HG02798 (cell line): ENCODE results near the gene ZNF346.
A peak's percentile ranks its signal among the peaks of the same experiment; 100 is the strongest.
"Not testable (repeated sequence)": the region's sequence is repeated elsewhere in the genome, so short reads cannot be mapped to it uniquely, and the experiment has no call there.

ENCODE experiments used
- ATAC-seq: cut with Tn5 transposase; IDR thresholded peaks from one replicate; pipeline ENCODE4 v1.9.1; 2021; ENCODE audit warnings: mild to moderate bottlenecking; ENCODE audit not compliant: unreplicated experiment, poor library complexity

Gene ZNF346

GRCh38 chr5:177022386-177023302, at the start of gene ZNF346:
ZNF346 (plus strand) TSS chr5:177022696; CDS start chr5:177022739, 43 bp downstream.
- peak; percentile 86 for ATAC-seq

GRCh38 chr5:176979669-176980068, 42.8 kb upstream of the ZNF346 start:
- ATAC-seq, result no peak

- ATAC-seq, result no peak
These were observed 41.7 kb upstream of the ZNF346 start for GRCh38 chr5:176980818-176981217.

- not testable (repeated sequence) for ATAC-seq
These were observed 39.4 kb upstream of the ZNF346 start for GRCh38 chr5:176983112-176983511.

GRCh38 chr5:176983593-176983992, 38.9 kb upstream of the ZNF346 start:
- not testable (repeated sequence) for ATAC-seq

- ATAC-seq, result not testable (repeated sequence)
These were observed 38.3 kb upstream of the ZNF346 start for GRCh38 chr5:176984176-176984575.

- ATAC-seq, result no peak
These were observed 37.0 kb upstream of the ZNF346 start for GRCh38 chr5:176985516-176985915.

- ATAC-seq, result no peak
These were observed 36.2 kb upstream of the ZNF346 start for GRCh38 chr5:176986280-176986679.

- ATAC-seq, result no peak
These were observed 34.9 kb upstream of the ZNF346 start for GRCh38 chr5:176987583-176987982.

- ATAC-seq, result not testable (repeated sequence)
These were observed 29.4 kb upstream of the ZNF346 start for GRCh38 chr5:176993081-176993480.

- ATAC-seq, result no peak
These were observed 27.9 kb upstream of the ZNF346 start for GRCh38 chr5:176994460-176995121.

- ATAC-seq, result no peak
These were observed 27.4 kb upstream of the ZNF346 start for GRCh38 chr5:176995122-176995490.

GRCh38 chr5:176995896-176996767, 26.4 kb upstream of the ZNF346 start:
- ATAC-seq, result peak; percentile 57

- ATAC-seq, result peak; percentile 8
These were observed 25.7 kb upstream of the ZNF346 start for GRCh38 chr5:176996780-176997179.

- no peak for ATAC-seq
These were observed 23.7 kb upstream of the ZNF346 start for GRCh38 chr5:176998828-176999227.

- ATAC-seq, result not testable (repeated sequence)
These were observed 23.0 kb upstream of the ZNF346 start for GRCh38 chr5:176999526-176999925.

GRCh38 chr5:177003649-177004048, 18.8 kb upstream of the ZNF346 start:
- ATAC-seq, result no peak

- no peak for ATAC-seq
These were observed 17.5 kb upstream of the ZNF346 start for GRCh38 chr5:177004961-177005360.

GRCh38 chr5:177005619-177006264, 16.8 kb upstream of the ZNF346 start:
- ATAC-seq, result peak; percentile 50
